Skeletal muscle cell (primary cell): Measurements from ENCODE around the gene NBPF12.
A peak's percentile ranks its signal among the peaks of the same experiment; 100 is the strongest.
"Not testable (repeated sequence)": the region's sequence is repeated elsewhere in the genome, so short reads cannot be mapped to it uniquely, and the experiment has no call there.

ENCODE experiments used
- DNase-seq: peaks from one replicate; pipeline ENCODE4 v3.0.0-alpha.2; 2010; ENCODE audit warnings: low read depth
- H3K4me3 ChIP-seq: 2 replicates; pipeline ENCODE4 v1.5.1; 2011; ENCODE audit warnings: low read depth, mild to moderate bottlenecking, control low read depth, low read length, moderate library complexity

Gene NBPF12, protein sequence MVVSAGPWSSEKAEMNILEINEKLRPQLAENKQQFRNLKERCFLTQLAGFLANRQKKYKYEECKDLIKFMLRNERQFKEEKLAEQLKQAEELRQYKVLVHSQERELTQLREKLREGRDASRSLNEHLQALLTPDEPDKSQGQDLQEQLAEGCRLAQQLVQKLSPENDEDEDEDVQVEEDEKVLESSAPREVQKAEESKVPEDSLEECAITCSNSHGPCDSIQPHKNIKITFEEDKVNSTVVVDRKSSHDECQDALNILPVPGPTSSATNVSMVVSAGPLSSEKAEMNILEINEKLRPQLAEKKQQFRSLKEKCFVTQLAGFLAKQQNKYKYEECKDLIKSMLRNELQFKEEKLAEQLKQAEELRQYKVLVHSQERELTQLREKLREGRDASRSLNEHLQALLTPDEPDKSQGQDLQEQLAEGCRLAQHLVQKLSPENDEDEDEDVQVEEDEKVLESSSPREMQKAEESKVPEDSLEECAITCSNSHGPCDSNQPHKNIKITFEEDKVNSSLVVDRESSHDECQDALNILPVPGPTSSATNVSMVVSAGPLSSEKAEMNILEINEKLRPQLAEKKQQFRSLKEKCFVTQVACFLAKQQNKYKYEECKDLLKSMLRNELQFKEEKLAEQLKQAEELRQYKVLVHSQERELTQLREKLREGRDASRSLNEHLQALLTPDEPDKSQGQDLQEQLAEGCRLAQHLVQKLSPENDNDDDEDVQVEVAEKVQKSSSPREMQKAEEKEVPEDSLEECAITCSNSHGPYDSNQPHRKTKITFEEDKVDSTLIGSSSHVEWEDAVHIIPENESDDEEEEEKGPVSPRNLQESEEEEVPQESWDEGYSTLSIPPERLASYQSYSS (N-terminal part only)

DNA sequence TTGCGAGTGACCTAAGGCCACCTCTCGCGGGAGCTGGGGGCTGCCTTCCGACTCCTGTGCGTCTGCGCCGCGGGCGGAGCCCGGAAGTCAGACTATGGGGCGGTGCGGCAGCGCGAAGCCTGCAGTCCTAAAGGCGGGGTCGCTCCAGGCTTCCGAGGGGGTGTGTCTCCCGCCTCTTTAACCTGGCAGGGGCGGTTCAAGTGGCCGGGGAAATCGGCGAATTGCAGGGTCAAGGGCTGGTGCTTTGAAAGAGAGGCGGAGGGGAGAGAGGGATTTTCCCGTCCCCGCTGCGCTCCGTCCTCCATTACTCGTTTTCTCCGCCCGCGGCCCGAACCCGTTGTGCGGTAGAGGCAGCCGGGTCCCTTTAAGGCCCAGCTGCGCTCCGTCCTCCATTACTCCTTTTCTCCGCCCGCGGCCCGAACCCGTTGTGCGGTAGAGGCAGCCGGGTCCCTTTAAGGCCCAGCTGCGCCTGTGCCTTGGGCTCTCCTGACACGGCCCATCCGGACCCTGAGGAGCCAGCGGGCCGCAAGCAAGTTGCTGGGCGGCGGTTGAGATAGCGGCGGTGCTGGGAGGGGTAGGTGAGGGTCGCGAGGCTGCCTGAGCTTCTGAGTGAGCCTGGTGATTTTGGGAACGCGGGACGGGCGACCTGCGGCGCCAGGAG lies at the start of gene NBPF12:
NBPF12 (plus strand) TSS at position 83 of the 661 bp plus-strand sequence. CDS start 21,820 bp downstream, outside the sequence.
- H3K4me3 ChIP-seq: peak within 1 kb of the TSS; percentile 61
- peak; percentile 39 for DNase-seq

DNA sequence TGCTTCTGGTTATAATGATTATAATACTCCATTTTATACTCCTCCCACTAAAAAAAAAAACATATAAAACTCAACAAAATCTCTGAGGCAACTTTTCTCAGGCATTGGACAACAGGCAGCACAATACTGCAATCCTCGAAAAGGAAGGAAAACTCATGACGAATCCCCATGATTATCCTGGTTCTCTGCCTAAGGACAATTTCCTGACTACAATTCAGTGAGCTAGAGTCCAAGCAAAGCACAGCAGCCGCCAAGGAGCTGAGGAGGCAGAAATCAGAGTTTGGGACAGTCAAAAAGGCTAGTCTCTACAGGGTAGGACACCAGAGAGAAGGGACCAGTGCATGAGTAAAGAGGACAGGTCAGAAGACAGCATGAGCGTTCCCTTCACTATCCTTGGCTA lies 46.8 kb upstream of the NBPF12 start:
- H3K4me3 ChIP-seq, DNase-seq: not testable (repeated sequence)

DNA sequence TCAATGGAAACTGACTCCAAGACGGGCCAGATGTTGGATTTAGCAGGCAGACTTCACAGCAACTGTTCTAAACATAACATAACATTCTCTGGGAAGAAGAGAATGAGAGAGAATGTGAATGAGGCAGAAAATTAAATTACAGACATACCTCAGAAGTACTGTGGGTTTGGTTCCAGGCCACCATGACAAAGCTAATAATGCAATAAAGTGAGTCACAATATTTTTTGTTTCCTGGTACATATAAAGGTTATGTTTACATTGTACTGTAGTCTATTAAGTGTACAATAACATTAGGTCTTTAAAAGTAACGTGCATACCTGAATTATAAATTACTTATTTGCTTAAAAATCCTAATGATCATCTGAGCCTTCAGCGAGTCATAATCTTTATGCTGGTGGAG lies 45.8 kb upstream of the NBPF12 start:
- H3K4me3 ChIP-seq, DNase-seq: not testable (repeated sequence)

DNA sequence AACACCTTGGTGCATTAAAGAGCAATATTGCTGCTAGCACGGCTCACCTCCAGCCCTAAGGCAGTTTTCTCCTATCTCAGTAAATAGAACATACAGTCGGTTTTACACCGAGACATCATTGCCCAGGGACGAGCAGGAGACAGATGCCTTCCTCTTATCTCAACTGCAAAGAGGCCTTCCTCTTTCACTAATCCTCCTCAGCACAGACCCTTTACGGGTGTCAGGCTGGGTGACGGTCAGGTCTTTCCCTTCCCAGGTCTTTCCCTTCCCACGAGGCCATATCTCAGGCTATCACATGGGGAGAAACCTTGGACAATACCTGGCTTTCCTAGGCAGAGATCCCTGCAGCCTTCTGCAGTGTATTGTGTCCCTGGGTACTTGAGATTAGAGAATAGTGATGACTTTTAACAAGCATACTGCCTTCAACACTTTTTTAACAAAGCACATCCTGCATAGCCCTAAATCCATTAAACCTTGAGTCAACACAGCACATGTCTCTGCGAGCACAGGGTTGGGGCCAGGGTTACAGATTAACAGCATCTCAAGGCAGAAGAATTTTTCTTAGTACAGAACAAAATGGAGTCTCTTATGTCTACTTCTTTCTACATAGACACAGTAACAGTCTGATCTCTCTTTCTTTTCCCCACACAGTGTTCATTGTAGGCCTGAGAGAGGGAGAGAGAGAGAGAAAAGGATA lies 30.4 kb upstream of the NBPF12 start:
- DNase-seq, H3K4me3 ChIP-seq: not testable (repeated sequence)

DNA sequence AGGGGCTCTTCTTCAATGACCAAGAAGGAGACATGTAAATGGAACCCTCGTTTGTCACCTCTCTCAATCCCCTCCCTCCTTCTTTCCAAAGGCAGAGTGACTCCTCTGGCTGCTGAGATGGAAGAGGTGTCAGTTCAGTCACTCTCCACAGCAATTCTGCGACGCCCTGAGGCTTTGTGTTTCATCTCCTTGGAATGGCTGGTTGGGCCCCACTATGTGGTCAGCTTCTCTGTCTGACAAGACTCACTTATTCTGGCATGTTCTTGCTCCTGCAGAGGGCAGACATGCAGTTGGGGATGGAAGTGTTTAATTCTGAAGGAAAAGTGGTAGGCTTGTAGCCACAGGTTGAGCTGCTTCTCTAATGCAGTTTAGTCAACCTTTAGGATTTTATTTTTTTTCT lies 25.1 kb upstream of the NBPF12 start:
- not testable (repeated sequence) for DNase-seq, H3K4me3 ChIP-seq

DNA sequence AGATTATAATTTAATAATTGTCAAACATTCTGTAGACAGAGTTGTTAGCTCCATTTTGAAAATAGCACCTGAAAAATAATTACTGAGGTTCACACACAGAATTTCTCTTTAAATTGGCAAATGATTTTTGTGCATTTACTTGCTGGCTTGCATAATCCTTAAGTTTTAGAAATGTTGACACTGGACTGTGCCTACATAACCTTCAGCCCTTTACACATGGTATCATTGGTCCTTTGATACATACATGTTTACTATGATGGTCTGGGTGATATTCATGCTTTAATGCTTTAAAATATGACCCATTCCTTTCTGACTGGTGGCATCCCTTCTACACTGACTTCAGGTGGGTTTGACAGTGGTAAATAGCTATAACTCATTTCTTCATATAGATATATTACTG lies 17.3 kb upstream of the NBPF12 start:
- DNase-seq: not testable (repeated sequence)

DNA sequence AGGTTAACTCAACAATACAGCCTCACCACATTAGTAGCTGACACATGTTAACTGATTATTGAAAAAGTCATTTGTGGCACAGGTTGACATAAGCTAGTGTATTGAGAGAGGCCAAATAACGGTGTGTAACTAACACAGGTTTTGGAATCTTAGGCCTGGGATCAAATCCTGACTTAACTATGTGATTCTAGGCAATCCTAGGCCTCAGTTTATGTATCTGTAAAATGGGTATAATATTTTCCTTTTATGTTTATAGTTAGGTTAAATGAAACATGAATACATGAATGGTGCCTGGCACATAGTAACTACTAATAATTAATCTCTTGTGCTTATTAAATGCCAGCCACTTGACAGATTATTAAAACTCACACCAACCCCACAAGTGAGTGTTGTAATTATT lies 15.5 kb upstream of the NBPF12 start:
- not testable (repeated sequence) for H3K4me3 ChIP-seq, DNase-seq

More for the DNA sequence above, 17.3 kb upstream of the NBPF12 start:
- not testable (repeated sequence) for H3K4me3 ChIP-seq

DNA sequence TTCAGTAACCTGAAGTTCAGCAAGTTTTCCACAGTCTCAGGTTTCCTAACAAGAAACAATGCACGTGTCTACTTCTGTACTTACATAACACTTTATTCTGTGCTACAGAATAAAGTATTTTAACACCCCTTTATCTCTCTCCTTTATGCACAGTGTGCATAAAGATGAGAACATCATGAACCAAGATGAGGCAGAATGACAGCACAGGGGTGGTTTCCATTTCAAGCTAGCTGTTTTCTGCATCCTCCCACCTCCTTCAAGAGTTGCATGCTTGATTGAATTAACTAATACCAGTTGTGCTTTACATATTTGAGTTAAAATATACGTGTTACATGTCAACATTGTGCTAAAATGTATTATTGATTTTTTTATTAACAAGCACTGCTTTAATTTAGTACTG lies 14.0 kb upstream of the NBPF12 start:
- H3K4me3 ChIP-seq, DNase-seq: not testable (repeated sequence)

DNA sequence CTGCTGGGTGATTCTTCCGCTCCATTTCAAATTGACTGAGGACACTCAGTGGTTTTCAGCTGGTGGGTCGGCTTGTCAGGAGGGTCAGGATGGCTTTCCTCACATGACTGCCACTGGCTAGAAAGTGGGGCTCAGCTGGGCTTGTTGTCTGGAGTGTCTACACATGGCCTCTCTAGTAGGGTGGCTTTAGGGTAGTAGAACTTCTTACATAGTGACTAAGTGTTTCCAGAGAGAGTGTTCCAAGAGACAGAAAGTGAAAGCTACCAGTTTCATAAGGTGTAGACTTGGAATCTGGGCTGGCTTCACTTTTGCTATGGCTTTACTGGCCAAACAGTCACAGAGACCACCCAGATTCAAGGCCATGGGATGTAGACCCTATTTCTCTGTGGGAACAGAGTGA lies 11.7 kb upstream of the NBPF12 start:
- H3K4me3 ChIP-seq, DNase-seq: not testable (repeated sequence)

DNA sequence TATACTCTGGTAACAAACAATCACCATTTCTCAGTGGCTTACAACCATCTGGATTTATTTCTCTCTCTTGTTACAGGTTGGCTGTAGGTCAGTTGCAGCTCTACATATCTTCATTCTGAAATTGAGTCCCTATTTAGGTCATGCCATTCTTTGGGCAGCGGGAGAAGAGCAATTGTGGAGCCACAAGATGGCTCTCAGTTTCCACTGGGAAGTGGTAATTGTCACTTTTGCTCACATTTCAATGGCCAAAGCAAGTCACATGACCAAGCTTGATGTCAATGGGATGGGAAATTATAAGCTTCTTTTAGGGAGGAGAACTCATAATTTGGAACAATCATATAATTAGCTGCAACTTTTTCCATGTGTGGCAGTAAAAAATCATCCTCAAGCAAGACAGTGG lies 7.9 kb upstream of the NBPF12 start:
- H3K4me3 ChIP-seq, DNase-seq: not testable (repeated sequence)

DNA sequence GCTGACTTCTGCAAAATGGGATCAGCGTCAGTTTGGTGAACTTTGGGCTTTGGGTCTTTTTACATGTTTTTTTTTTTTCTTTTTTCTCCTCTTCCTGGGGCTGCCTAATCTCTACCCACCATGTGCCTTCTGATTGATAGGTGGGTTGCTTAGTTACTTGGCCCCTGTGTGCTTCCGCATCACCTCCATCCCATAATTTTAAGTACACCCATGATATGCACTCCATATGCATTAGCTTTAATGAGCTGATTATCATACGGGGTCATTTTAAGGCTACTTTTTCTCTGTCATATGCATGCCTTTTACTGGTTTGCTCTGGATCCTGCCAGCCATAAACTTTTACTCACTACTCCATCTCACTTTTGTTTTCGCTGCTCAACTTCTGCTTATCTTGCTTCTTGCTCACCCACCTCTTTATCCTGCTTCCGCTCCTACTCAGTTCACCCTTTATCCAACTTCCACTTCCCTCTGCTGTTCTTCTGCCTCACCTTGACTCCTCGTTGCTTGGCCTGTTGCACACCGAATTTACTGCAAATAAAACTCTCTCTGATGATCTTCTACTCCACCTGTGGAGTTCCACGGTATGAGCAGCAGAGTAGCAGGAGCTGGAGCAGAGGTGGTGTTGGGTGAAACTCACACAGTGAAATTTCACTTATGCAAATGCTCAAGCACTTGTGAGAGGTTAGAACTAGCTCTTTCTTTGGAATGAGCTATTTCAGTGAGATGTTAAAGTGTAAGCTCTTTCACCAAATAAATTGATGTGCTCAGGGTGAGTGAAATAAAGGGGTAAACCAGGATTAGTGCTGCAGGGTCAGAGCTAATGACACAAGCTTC lies 3.5 kb upstream of the NBPF12 start:
- H3K4me3 ChIP-seq, DNase-seq: not testable (repeated sequence)

DNA sequence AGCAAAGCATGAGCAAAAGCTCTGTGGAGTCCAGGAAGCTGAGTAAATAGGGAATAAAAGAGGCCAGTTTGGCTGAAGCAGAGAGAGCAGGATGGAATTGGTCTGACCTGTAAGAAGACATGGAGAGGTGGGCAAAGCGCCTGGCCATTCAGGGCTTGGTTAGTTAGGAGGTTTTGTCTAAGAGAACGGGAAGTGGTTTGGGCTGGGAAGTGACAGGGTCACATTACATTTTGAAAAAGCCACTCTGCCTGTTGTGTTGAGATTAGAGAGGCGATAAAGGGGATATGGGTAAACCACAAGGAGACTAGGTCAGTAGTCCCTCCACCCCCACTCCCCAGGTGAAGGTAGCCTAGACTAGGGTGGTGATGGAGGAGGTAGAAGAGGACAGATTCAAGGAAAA lies 662 bp upstream of the NBPF12 start:
- H3K4me3 ChIP-seq, DNase-seq: not testable (repeated sequence)

DNA sequence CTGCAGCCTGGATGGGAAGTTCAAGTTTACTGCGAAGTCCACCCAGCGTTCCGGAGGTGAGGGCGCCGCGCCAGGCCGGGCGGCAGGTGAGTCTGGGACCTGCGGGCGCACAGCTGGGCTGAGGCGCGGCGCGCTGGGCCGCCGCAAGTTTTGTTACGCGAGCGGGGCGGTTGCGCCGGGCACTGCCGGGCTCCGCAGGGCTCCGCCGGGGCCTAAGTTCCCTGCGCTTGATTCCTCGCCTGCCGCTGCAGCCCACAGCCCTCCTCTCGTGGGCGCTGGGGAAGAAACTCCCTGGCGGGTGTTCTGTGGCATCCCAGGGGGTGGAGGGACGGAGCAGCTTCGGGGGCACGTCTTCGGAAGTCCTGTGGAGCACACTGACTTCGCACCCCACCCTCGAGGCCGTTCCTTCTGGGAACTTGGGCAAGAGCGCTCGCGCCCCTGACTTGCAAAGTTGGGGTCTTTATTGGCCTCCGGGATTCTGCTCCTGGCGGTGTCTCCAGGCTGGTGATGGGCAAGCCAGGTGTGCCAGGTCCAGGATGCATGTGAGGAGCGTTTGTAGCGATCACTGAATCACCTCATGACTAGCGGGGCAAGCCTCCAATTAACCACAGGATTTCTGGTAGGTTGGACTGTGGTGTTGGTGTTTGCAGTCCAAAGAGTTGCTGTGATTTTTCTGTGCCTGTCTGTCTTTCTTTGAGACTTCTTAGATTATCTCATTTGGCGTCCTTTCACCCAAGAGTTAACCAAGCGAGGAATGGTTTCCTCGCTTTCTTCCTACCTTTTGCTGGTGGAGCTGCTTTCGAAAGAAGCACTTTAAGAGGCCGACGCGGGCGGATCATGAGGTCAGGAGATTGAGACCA lies 1.0 kb downstream of the NBPF12 start:
- not testable (repeated sequence) for DNase-seq
- peak overlapping the region; percentile 61 for H3K4me3 ChIP-seq

DNA sequence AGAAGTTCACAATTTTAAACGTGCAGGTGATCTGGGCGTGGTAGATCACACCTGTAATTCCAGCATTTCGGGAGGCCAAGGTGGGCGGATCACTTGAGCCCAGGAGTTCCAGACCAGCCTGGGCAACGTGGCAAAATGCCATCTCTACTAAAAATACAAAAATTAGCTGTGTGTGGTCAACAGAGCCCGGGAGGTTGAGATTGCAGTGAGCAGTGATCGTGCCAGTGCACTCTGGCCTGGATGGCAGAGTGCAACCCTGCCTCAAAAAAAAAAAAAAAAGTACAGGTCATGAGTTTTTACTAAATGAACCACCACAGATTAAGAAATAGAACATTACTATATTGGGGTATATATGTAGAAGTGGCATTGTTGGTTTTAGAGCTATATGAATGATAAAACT lies 2.2 kb downstream of the NBPF12 start:
- not testable (repeated sequence) for H3K4me3 ChIP-seq, DNase-seq

DNA sequence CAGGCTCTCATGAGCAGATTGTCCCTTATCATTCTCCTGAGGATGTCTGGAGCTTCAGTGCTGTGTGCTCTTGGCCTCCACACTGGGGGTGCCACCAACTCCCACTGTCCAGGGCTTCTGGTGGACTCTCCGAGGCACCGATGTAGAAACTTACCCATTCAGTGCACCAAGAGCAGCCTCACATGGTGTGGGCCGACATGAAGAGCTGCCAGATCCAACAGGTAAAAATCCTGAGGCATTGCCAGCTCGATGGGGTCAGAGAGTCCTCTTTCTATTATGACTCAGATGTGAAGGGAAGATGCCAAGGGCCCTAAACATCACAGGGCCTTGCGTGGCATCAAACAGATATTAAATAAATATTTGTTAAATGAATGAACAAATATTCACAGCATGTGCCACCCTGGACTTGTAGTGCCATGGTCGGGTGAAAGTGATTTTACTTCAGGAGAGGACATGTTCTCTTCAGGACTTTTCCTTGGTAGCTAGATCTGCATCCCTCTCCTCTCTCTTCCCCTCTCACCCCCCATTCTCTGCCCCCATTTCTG lies 5.3 kb downstream of the NBPF12 start:
- not testable (repeated sequence) for H3K4me3 ChIP-seq, DNase-seq

DNA sequence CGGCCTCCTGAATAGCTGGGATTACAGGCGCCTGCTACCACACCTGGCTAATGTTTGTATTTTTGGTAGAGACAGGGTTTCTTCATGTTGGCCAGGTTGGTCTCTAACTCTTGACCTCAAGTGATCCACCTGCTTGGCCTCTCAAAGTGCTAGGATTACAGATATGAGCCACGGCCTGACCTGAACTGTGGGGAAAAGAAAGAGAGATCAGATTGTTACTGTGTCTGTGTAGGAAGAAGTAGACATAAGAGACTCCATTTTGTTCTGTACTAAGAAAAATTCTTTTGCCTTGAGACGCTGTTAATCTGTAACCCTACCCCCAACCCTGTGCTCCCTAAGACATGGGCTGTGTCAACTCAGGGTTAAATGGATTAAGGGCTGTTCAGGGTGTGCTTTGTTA lies 10.0 kb downstream of the NBPF12 start:
- not testable (repeated sequence) for H3K4me3 ChIP-seq, DNase-seq

DNA sequence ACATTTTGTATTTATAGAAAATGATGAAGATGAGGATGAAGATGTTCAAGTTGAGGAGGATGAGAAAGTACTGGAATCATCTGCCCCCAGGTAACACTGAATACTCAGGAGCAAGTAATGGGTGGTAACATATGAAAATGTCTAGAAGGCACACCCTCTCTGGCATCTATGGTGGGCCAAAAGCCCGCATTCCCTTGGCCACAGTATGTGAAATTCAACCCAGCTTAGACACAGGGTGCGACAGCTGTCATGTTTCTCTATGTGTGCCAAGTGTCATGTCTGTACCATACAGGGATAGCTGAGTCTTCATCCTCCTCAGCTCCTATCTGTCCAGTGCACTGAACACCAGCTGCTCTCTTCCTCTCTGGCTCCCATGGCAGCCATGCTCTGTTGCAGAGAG lies 26.2 kb downstream of the NBPF12 start:
- H3K4me3 ChIP-seq: not testable (repeated sequence)
- DNase-seq: peak; percentile 0
